ENCODE results near the gene SULT1A2. TPM values are rescaled to one million over a fixed set of nuclear protein-coding genes. Genes with fewer than 3 reads are reported as not detected.
"Not testable (repeated sequence)": the region's sequence is repeated elsewhere in the genome, so short reads cannot be mapped to it uniquely, and the experiment has no call there.

The SULT1A2 gene
- total RNA-seq, 1 experiment from 2014 or later, result 0.44 TPM

DNA sequence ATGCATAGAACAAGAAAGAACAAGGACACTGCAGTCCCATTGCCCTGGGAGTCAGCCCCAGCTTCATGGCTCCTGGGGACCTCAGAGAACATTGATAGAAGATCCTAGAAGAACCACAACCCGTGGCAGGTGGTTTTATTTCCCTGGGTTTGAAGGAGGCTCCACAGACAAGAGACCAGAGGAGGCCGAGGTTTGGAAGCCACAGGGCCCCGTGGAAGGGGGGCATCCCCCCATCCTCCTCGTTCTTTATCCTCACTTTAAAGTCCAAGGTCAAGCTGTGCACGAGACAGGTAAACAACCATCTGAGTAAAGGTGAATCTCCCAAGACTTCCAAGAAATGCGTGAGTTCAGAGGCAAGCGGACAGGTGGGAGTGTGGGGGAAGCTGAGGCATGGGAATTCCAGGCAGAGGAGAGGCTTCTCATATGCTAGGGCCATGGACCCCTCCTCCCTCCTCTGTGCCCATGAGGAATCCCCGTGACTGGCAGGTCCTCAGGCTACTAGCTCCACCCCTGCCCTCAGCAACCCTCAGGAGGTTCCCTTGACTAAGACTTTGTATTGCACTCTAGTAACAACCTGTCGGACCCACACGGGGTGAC, 13.8 kb upstream of the SULT1A2 start:
- H3K4me3 Mint-ChIP-seq (ENCODE audit: unreplicated experiment), result no peak overlapping the region
- BruUV-seq (replicated peaks), result no TSS peak
- ChIA-PET CTCF (interaction anchor here (0.6 kb wide), 1 partner anchor 27 kb away, joined by 3 read pairs; no protein-coding TSS in a partner anchor), POLR2A (no interaction called here)
- intact Hi-C loops (cut with micrococcal nuclease), result no loop called here
- no peak for DNase-seq (ENCODE audit: unreplicated experiment)
- no peaks in the 10 kb centered on the region for H3K4me1 Mint-ChIP-seq (ENCODE audit: insufficient read depth, unreplicated experiment)
- no peaks in the 10 kb centered on the region for H3K9me3 Mint-ChIP-seq (ENCODE audit: unreplicated experiment)
- TF ChIP-seq, protein P1, sequence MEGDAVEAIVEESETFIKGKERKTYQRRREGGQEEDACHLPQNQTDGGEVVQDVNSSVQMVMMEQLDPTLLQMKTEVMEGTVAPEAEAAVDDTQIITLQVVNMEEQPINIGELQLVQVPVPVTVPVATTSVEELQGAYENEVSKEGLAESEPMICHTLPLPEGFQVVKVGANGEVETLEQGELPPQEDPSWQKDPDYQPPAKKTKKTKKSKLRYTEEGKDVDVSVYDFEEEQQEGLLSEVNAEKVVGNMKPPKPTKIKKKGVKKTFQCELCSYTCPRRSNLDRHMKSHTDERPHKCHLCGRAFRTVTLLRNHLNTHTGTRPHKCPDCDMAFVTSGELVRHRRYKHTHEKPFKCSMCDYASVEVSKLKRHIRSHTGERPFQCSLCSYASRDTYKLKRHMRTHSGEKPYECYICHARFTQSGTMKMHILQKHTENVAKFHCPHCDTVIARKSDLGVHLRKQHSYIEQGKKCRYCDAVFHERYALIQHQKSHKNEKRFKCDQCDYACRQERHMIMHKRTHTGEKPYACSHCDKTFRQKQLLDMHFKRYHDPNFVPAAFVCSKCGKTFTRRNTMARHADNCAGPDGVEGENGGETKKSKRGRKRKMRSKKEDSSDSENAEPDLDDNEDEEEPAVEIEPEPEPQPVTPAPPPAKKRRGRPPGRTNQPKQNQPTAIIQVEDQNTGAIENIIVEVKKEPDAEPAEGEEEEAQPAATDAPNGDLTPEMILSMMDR (IDR thresholded peaks at IDR 0.05; ENCODE audit: unreplicated experiment), result no peak
- no peak overlapping the region for H3K27ac Mint-ChIP-seq (ENCODE audit: low read depth, unreplicated experiment)
- H3K36me3 Mint-ChIP-seq (ENCODE audit: insufficient read depth, unreplicated experiment), result no peaks in the 10 kb centered on the region
- H3K27me3 Mint-ChIP-seq (ENCODE audit: insufficient read depth, unreplicated experiment), result no peaks in the 10 kb centered on the region

DNA sequence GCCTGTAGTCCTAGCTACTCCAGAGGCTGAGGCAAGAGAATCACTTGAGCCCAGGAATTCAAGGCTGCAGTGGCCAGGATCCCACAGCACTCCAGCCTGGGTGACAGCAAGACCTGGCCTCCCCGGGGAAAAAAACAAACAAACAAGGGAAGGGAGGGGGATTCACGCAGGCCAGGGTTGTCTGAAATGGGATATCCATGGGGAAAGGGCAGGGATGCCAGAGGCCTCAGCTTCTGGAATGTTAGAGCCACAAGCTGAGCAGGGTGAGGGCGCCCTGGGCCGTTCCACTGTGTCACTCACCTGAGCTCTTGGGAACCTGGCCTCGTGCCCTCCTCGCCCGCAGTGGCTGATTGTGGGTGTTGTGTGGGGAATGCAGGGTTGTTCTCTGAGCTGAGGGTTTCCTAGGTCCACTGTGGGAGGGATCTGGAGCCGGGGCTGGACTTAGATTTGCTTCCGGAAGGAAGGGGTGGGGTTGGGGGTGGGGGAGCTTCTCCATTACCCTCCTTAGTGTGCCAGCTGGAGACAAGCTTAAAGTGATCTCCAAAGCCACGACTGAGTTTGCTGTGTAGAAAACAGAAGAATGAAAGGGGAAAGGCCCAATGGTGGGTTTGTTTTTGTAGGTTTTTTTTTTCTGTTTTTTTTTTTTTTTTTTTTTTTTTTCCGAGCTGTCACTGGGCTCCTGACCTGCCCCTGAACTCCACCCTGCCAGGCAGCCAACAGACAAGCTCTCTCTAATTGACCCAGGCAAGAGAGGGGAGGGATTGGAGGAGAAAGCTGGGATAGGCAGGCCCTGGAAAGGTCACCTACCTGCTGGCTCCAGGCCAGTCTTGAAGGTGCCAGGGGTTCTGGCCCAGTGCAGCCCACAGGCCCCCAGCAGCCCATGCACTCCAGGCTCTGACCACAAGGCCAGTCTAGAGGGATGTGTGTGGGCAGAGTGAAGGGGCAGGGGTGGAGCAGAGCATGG, 13.1 kb upstream of the SULT1A2 start, which contains the start of gene SULT1A1:
Gene SULT1A1, minus strand, starts transcription at position 414 of the 964 bp plus-strand sequence. CDS start 1,189 bp downstream, outside the sequence.
- H3K27me3 Mint-ChIP-seq (ENCODE audit: insufficient read depth, unreplicated experiment), result no peaks in the 10 kb centered on the region
- TF ChIP-seq, protein P1 (IDR thresholded peaks at IDR 0.05; ENCODE audit: unreplicated experiment), result no peak
- no peaks in the 10 kb centered on the region for H3K9me3 Mint-ChIP-seq (ENCODE audit: unreplicated experiment)
- BruUV-seq (replicated peaks), result no TSS peak
- intact Hi-C loops (cut with micrococcal nuclease), result no loop called here
- ChIA-PET POLR2A (no interaction called here), CTCF (no interaction called here)
- no peak within 1 kb of the TSS for H3K27ac Mint-ChIP-seq (ENCODE audit: low read depth, unreplicated experiment)
- no peaks in the 10 kb centered on the region for H3K4me1 Mint-ChIP-seq (ENCODE audit: insufficient read depth, unreplicated experiment)
- no peaks in the 10 kb centered on the region for H3K36me3 Mint-ChIP-seq (ENCODE audit: insufficient read depth, unreplicated experiment)
- peak; percentile 23 for DNase-seq (ENCODE audit: unreplicated experiment)
- H3K4me3 Mint-ChIP-seq (ENCODE audit: unreplicated experiment), result no peak within 1 kb of the TSS

DNA sequence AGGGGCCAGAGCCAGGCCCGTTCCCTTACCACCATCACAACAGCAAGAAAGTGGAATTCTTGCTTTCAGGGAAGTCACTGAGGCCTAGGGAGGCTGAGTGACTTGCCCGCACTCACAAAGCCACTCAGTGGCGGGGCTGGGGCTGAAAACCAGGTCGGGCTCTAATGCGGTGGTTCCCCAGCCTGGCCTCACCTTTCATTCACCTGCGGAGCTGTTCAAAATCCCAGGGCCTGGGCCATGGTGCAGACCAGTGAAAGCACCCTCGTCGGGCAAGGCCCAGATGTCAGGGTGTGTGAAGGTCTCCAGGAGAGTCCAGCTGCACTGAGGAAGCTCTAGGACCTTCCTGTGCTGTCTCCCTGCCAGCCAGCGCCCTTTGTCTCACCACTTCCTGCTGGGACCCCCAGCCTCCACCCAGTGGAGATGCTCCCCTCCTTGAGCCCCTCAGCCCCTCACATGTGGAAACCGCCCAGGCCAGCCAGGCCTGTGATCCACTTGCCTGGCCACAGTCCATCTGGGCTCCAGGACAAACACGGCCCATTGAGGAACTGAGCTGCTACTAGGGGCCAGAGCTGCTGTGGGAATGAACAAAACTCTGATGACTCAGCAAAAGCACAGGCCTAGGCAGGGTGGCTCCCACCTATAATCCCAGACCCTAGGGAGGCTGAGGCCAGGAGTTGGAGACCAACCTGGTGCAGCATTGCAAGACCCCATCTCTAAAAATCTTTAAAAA, 12.2 kb upstream of the SULT1A2 start:
- H3K9me3 Mint-ChIP-seq (ENCODE audit: unreplicated experiment); H3K27ac Mint-ChIP-seq (ENCODE audit: low read depth, unreplicated experiment); H3K27me3 Mint-ChIP-seq (ENCODE audit: insufficient read depth, unreplicated experiment); H3K4me3 Mint-ChIP-seq (ENCODE audit: unreplicated experiment); DNase-seq (ENCODE audit: unreplicated experiment); H3K4me1 Mint-ChIP-seq (ENCODE audit: insufficient read depth, unreplicated experiment); H3K36me3 Mint-ChIP-seq (ENCODE audit: insufficient read depth, unreplicated experiment); BruUV-seq (replicated peaks); intact Hi-C loops (cut with micrococcal nuclease); POLR2A ChIA-PET; CTCF ChIA-PET: not testable (repeated sequence)

DNA sequence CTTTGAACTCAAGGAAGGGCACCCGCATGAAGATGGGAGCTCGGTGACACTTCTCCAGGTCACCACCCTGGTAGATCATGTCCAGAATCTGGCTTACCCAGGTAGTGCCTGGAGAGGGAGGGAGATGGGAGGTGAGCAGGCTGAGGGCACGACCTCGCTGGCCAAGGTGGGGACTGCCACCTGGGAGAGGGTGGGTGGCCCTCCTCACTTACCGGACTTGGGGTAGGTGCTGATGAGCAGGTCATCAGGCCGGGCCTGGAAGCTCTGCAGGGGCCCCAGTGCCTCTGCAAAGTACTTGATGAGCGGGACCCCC, 11.6 kb upstream of the SULT1A2 start:
- H3K27ac Mint-ChIP-seq (ENCODE audit: low read depth, unreplicated experiment); H3K9me3 Mint-ChIP-seq (ENCODE audit: unreplicated experiment); intact Hi-C loops (cut with micrococcal nuclease); H3K4me1 Mint-ChIP-seq (ENCODE audit: insufficient read depth, unreplicated experiment); POLR2A ChIA-PET; BruUV-seq (replicated peaks); H3K36me3 Mint-ChIP-seq (ENCODE audit: insufficient read depth, unreplicated experiment); CTCF ChIA-PET; H3K4me3 Mint-ChIP-seq (ENCODE audit: unreplicated experiment); H3K27me3 Mint-ChIP-seq (ENCODE audit: insufficient read depth, unreplicated experiment); DNase-seq (ENCODE audit: unreplicated experiment): not testable (repeated sequence)

DNA sequence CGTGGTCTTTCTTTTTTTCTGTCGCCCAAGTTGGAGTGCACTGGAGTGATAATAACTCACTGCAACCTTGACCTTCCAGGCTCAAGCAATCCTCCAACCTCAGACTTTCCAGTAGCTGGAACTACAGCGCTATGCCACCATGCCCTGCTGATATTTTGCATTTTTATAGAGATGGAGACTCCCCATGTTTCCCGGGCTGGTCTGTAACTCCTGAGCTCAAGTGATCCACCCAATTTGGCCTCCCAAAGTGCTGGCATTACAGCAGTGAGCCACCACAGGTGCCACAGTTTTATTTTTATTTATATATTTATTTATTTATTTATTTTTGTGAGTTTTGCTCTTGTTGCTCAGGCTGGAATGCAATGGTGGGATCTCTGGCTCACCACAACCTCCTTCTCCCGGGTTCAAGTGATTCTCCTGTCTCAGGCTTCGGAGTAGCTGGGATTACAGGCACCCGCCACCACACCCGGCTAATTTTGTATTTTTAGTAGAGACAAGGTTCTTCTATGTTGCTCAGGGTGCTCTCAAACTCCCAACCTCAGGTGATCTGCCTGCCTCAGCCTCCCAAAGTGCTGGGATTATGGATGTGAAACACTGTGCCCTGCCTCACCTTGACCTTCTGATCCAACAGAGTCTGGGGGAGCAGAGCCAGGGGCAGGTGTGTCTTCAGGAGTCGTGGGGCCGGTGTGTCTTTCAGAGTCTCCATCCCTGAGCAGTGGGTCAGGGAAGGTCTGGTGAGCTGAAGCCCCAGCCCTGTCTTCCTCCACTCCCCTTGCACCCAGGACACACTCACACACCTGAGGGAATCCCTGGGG, 11.0 kb upstream of the SULT1A2 start:
- H3K4me3 Mint-ChIP-seq (ENCODE audit: unreplicated experiment); CTCF ChIA-PET; DNase-seq (ENCODE audit: unreplicated experiment); H3K27me3 Mint-ChIP-seq (ENCODE audit: insufficient read depth, unreplicated experiment); BruUV-seq (replicated peaks); POLR2A ChIA-PET; H3K36me3 Mint-ChIP-seq (ENCODE audit: insufficient read depth, unreplicated experiment); H3K27ac Mint-ChIP-seq (ENCODE audit: low read depth, unreplicated experiment); H3K4me1 Mint-ChIP-seq (ENCODE audit: insufficient read depth, unreplicated experiment); intact Hi-C loops (cut with micrococcal nuclease); H3K9me3 Mint-ChIP-seq (ENCODE audit: unreplicated experiment): not testable (repeated sequence)
